ENCODE data around the gene IRS2.
"Not testable (repeated sequence)": the region's sequence is repeated elsewhere in the genome, so short reads cannot be mapped to it uniquely, and the experiment has no call there.

IRS2 gene

GRCh38 chr13:109755551-109755950 is 30.8 kb downstream of the IRS2 start:
- DNase-seq (ENCODE audit: low read depth, low spot score), result no peak

GRCh38 chr13:109751477-109751876 is 34.9 kb downstream of the IRS2 start:
- no peak for DNase-seq (ENCODE audit: low read depth, low spot score)

GRCh38 chr13:109750221-109750775 is 36.1 kb downstream of the IRS2 start:
- no peak for DNase-seq (ENCODE audit: low read depth, low spot score)

- no peak for DNase-seq (ENCODE audit: low read depth, low spot score)
Observed at GRCh38 chr13:109749365-109749764, 37.0 kb downstream of the IRS2 start.

GRCh38 chr13:109748677-109749076 is 37.7 kb downstream of the IRS2 start:
- no peak for DNase-seq (ENCODE audit: low read depth, low spot score)

- no peak for DNase-seq (ENCODE audit: low read depth, low spot score)
Observed at GRCh38 chr13:109747524-109747923, 38.9 kb downstream of the IRS2 start.

GRCh38 chr13:109746364-109746763 is 40.0 kb downstream of the IRS2 start:
- DNase-seq (ENCODE audit: low read depth, low spot score), result no peak

GRCh38 chr13:109745702-109746101 is 40.7 kb downstream of the IRS2 start:
- DNase-seq (ENCODE audit: low read depth, low spot score), result no peak

- no peak for DNase-seq (ENCODE audit: low read depth, low spot score)
Observed at GRCh38 chr13:109745060-109745459, 41.3 kb downstream of the IRS2 start.

- DNase-seq (ENCODE audit: low read depth, low spot score), result no peak
Observed at GRCh38 chr13:109744512-109745051, 41.8 kb downstream of the IRS2 start.

- no peak for DNase-seq (ENCODE audit: low read depth, low spot score)
Observed at GRCh38 chr13:109743706-109744453, 42.5 kb downstream of the IRS2 start.

- no peak for DNase-seq (ENCODE audit: low read depth, low spot score)
Observed at GRCh38 chr13:109741966-109742365, 44.4 kb downstream of the IRS2 start.

GRCh38 chr13:109740721-109741120 is 45.7 kb downstream of the IRS2 start:
- DNase-seq (ENCODE audit: low read depth, low spot score), result no peak

- no peak for DNase-seq (ENCODE audit: low read depth, low spot score)
Observed at GRCh38 chr13:109740121-109740520, 46.3 kb downstream of the IRS2 start.

- no peak for DNase-seq (ENCODE audit: low read depth, low spot score)
Observed at GRCh38 chr13:109738298-109738746, 48.1 kb downstream of the IRS2 start.

- DNase-seq (ENCODE audit: low read depth, low spot score), result no peak
Observed at GRCh38 chr13:109737606-109738005, 48.8 kb downstream of the IRS2 start.

GRCh38 chr13:109737046-109737573 is 49.3 kb downstream of the IRS2 start:
- DNase-seq (ENCODE audit: low read depth, low spot score), result no peak

GRCh38 chr13:109735436-109735966 is 50.9 kb downstream of the IRS2 start:
- DNase-seq (ENCODE audit: low read depth, low spot score), result no peak

- DNase-seq (ENCODE audit: low read depth, low spot score), result no peak
Observed at GRCh38 chr13:109734002-109734785, 52.2 kb downstream of the IRS2 start.

GRCh38 chr13:109733550-109733949 is 52.8 kb downstream of the IRS2 start:
- DNase-seq (ENCODE audit: low read depth, low spot score), result no peak

GRCh38 chr13:109732470-109733170 is 53.8 kb downstream of the IRS2 start:
- DNase-seq (ENCODE audit: low read depth, low spot score), result not testable (repeated sequence)

Data from activated naive CD8-positive, alpha-beta T cell treated with anti-CD3 and anti-CD28 coated beads, Interleukin-2, amount 50 U/mL, for 16 hours (primary cell).